WTC11 (cell line): ENCODE data around the gene DCLK1.

Experiments
- CREB1 ChIP-seq: sonication (generic); formaldehyde crosslinking; IDR thresholded peaks from 2 replicates; pipeline ENCODE4 v1.8.0; 2023; ENCODE audit warnings: mild to moderate bottlenecking, missing genetic modification reagents
- CTCF ChIP-seq: fragments of 200-600 bp; IDR thresholded peaks from 2 replicates; pipeline ENCODE4 v1.8.0; 2022; ENCODE audit warnings: antibody characterized with exemption
- E2F4 ChIP-seq: sonication (generic); formaldehyde crosslinking; IDR thresholded peaks from 2 replicates; pipeline ENCODE4 v1.8.1; 2022; ENCODE audit warnings: low read depth, mild to moderate bottlenecking, moderate library complexity, missing genetic modification reagents, borderline replicate concordance
- MYBL2 ChIP-seq: sonication (generic); formaldehyde crosslinking; IDR thresholded peaks from 2 replicates; pipeline ENCODE4 v1.8.1; 2023; ENCODE audit warnings: mild to moderate bottlenecking, moderate library complexity, missing genetic modification reagents
- USF2 ChIP-seq: sonication (generic); formaldehyde crosslinking; IDR thresholded peaks from 2 replicates; pipeline ENCODE4 v1.8.1; 2023; ENCODE audit warnings: mild to moderate bottlenecking, missing genetic modification reagents, moderate library complexity
- ZBTB43 ChIP-seq: sonication (generic); formaldehyde crosslinking; IDR thresholded peaks from 2 replicates; pipeline ENCODE4 v1.8.1; 2023; ENCODE audit warnings: mild to moderate bottlenecking, missing genetic modification reagents
- ZNF423 ChIP-seq: fragments of 250-450 bp; sonication (Bioruptor Pico); IDR thresholded peaks from 2 replicates; pipeline ENCODE4 v2.1.2; 2022; ENCODE audit warnings: mild to moderate bottlenecking, moderate library complexity

- TF ChIP-seq USF2 (CRISPR knock-in tag): no peak
- TF ChIP-seq CTCF: no peak
- TF ChIP-seq E2F4: no peak
- TF ChIP-seq CREB1 (CRISPR knock-in tag): no peak
- no peak for TF ChIP-seq ZNF423
- no peak for TF ChIP-seq MYBL2 (CRISPR knock-in tag)
- TF ChIP-seq ZBTB43 (CRISPR knock-in tag): no peak
Measured at GRCh38 chr13:35835989-35836388, 295.2 kb downstream of the DCLK1 start.
